NCI-H82 treated with DMSO at 0.1 percent for 48 hours (cell line): ENCODE measurements around the gene DDX54.

Experiments used
- DNase-seq: peaks from one replicate; lab custom pipeline; 2025; ENCODE audit not compliant: unreplicated experiment; lab: John Stamatoyannopoulos, UW

Gene DDX54

GRCh38 chr12:113185180-113186032 is at the start of gene DDX54, which contains the start of gene RITA1:
Gene DDX54 (minus strand): TSS chr12:113185478. CDS start chr12:113185451, 27 bp downstream.
Gene RITA1 (plus strand): TSS chr12:113185721. CDS start chr12:113186747, 1,026 bp downstream.
- DNase-seq, result peak; percentile 51

GRCh38 chr12:113234483-113234882 is 49.2 kb upstream of the DDX54 start:
- DNase-seq, result no peak

- DNase-seq, result no peak
Measured at GRCh38 chr12:113233967-113234366, 48.7 kb upstream of the DDX54 start.

GRCh38 chr12:113232840-113233585 is 47.7 kb upstream of the DDX54 start:
- no peak for DNase-seq

GRCh38 chr12:113232089-113232839 is 47.0 kb upstream of the DDX54 start:
- DNase-seq, result no peak

- DNase-seq, result no peak
Measured at GRCh38 chr12:113231235-113232088, 46.2 kb upstream of the DDX54 start.

GRCh38 chr12:113230315-113231234 is 45.3 kb upstream of the DDX54 start:
- DNase-seq, result no peak

- DNase-seq, result no peak
Measured at GRCh38 chr12:113228394-113229028, 43.2 kb upstream of the DDX54 start.

- no peak for DNase-seq
Measured at GRCh38 chr12:113227686-113228391, 42.6 kb upstream of the DDX54 start.

GRCh38 chr12:113226696-113227568 is 41.7 kb upstream of the DDX54 start:
- no peak for DNase-seq

- no peak for DNase-seq
Measured at GRCh38 chr12:113224955-113225354, 39.7 kb upstream of the DDX54 start.

GRCh38 chr12:113222730-113223531 is 37.7 kb upstream of the DDX54 start:
- no peak for DNase-seq

GRCh38 chr12:113221997-113222729 is 36.9 kb upstream of the DDX54 start:
- DNase-seq, result no peak

- DNase-seq, result peak; percentile 99
Measured at GRCh38 chr12:113221181-113221996, 36.1 kb upstream of the DDX54 start, which contains the start of gene TPCN1. Gene TPCN1 (plus strand): TSS chr12:113221464. CDS start chr12:113226853, 5,389 bp downstream.
